CD14-positive monocyte (primary cell): ENCODE measurements around the gene DACT2. TPM values are rescaled to one million over a fixed set of nuclear protein-coding genes. Genes with fewer than 3 reads are reported as not detected.

Experiments used
- DNase-seq, 3 donors: peaks; one replicate each; pipeline ENCODE4 v3.0.0-alpha.2; 2011 to 2022
- H2AFZ ChIP-seq: 2 replicates; pipeline ENCODE4 v1.6.0; 2012; ENCODE audit warnings: mild to moderate bottlenecking, low read depth, low read length, inconsistent platforms; ENCODE audit not compliant: insufficient read depth, poor library complexity, severe bottlenecking
- H3K27ac ChIP-seq, 2 donors: 1 replicate in 1 of 2; 2 replicates in 1 of 2; pipeline ENCODE4 v1.5.1; 2012 to 2013; ENCODE audit warnings: low read length in 2 of 2, control low read depth in 1 of 2, inconsistent platforms in 1 of 2, low read depth in 1 of 2, mild to moderate bottlenecking in 1 of 2
- H3K27me3 ChIP-seq, 2 donors: one replicate each; pipeline versions ENCODE4 v1.6.0 to v1.6.1; 2011 to 2013; ENCODE audit warnings: low read length in 2 of 2; ENCODE audit not compliant: control insufficient read depth in 2 of 2, insufficient read depth in 2 of 2
- H3K36me3 ChIP-seq, 2 donors: replicated peaks in 1 of 2; 1 replicate in 1 of 2; 2 replicates in 1 of 2; pipeline versions ENCODE4 v1.5.1 to v1.6.1; 2012 to 2013; ENCODE audit warnings: low read length in 2 of 2, control low read depth in 1 of 2, inconsistent platforms in 1 of 2, mild to moderate bottlenecking in 1 of 2; ENCODE audit not compliant: insufficient read depth in 2 of 2, control insufficient read depth in 1 of 2
- H3K4me1 ChIP-seq, 2 donors: 1 replicate in 1 of 2; 2 replicates in 1 of 2; pipeline versions ENCODE4 v1.5.1 to v1.6.1; 2012 to 2013; ENCODE audit warnings: low read length in 2 of 2, control low read depth in 1 of 2, inconsistent platforms in 1 of 2, mild to moderate bottlenecking in 1 of 2, moderate library complexity in 1 of 2; ENCODE audit not compliant: insufficient read depth in 2 of 2, control insufficient read depth in 1 of 2
- H3K4me2 ChIP-seq: replicated peaks from 2 replicates; pipeline ENCODE3; 2012; ENCODE audit warnings: low read length, moderate library complexity, mild to moderate bottlenecking; ENCODE audit not compliant: poor library complexity, severe bottlenecking; ENCODE audit errors: extremely low read depth
- H3K4me3 ChIP-seq, 3 experiments: fragments of 200-600 bp in 1 of 3; sonication (generic) in 1 of 3; replicated peaks in 1 of 3; 1 replicate in 2 of 3; 2 replicates in 1 of 3; pipeline ENCODE4 v1.5.1; 2011 to 2013; ENCODE audit warnings: low read length in 3 of 3, mild to moderate bottlenecking in 3 of 3, control low read depth in 2 of 3, low read depth in 2 of 3, inconsistent platforms in 1 of 3, moderate library complexity in 1 of 3
- H3K79me2 ChIP-seq: 2 replicates; pipeline ENCODE4 v1.6.0; 2012; ENCODE audit warnings: mild to moderate bottlenecking, control low read depth, inconsistent platforms, low read length, moderate library complexity; ENCODE audit not compliant: insufficient read depth
- H3K9ac ChIP-seq: 2 replicates; pipeline ENCODE4 v1.6.0; 2017; ENCODE audit warnings: low read length, mild to moderate bottlenecking; ENCODE audit not compliant: insufficient read depth, poor library complexity, severe bottlenecking
- H3K9me3 ChIP-seq, 2 donors: replicated peaks in 1 of 2; 1 replicate in 1 of 2; 2 replicates in 1 of 2; pipeline versions ENCODE4 v1.5.1 to v1.6.1; 2012 to 2013; ENCODE audit warnings: low read length in 2 of 2, control low read depth in 1 of 2; ENCODE audit not compliant: control insufficient read depth in 1 of 2, insufficient read depth in 1 of 2
- H4K20me1 ChIP-seq: 2 replicates; pipeline ENCODE4 v1.6.0; 2012; ENCODE audit warnings: mild to moderate bottlenecking, low read length, control low read depth, moderate library complexity; ENCODE audit not compliant: insufficient read depth
- H3K27ac Mint-ChIP-seq, 7 donors: one replicate each; pipeline ENCODE4 v1.8.0; 2020; ENCODE audit warnings: mild to moderate bottlenecking in 7 of 7, mixed read lengths in 7 of 7, moderate library complexity in 6 of 7, inconsistent platforms in 2 of 7
- H3K27me3 Mint-ChIP-seq, 3 donors: one replicate each; pipeline ENCODE4 v1.8.0; 2021 to 2022; ENCODE audit warnings: low read depth in 3 of 3, mild to moderate bottlenecking in 3 of 3, mixed read lengths in 3 of 3, moderate library complexity in 3 of 3, inconsistent platforms in 1 of 3
- H3K36me3 Mint-ChIP-seq, 2 donors: one replicate each; pipeline ENCODE4 v1.8.0; 2020; ENCODE audit warnings: mixed read lengths in 2 of 2, inconsistent platforms in 1 of 2, mild to moderate bottlenecking in 1 of 2
- H3K4me1 Mint-ChIP-seq: one replicate; pipeline ENCODE4 v1.8.0; 2020; ENCODE audit warnings: mild to moderate bottlenecking, mixed read lengths
- H3K4me3 Mint-ChIP-seq, 2 donors: one replicate each; pipeline ENCODE4 v1.8.0; 2020; ENCODE audit warnings: mild to moderate bottlenecking in 2 of 2, mixed read lengths in 2 of 2, moderate library complexity in 1 of 2
- H3K9me3 Mint-ChIP-seq, 7 donors: one replicate each; pipeline ENCODE4 v1.8.0; 2020 to 2022; ENCODE audit warnings: mixed read lengths in 7 of 7, mild to moderate bottlenecking in 6 of 7, moderate library complexity in 6 of 7, inconsistent platforms in 2 of 7
- WGBS: methylation state at CpG from one replicate; pipeline ENCODE4 v1.1.5; 2013; ENCODE audit warnings: missing lambda C conversion rate; ENCODE audit not compliant: insufficient coverage; 5-methylcytosine and 5-hydroxymethylcytosine counted together
- intact Hi-C, 2 donors: fragments of 100-400 bp; cut with micrococcal nuclease; formaldehyde crosslinking; loops; one replicate each; pipeline versions ENCODE4 v1.15.0 to v1.15.1; 2023
- polyA plus RNA-seq, 3 donors: library from polyadenylated mRNA; depleted of rRNA in 1 of 3; unstranded in 2 of 3; stranded (reverse) in 1 of 3; fragments of 300-500 nt in 2 of 3; fragments of >200 nt in 1 of 3; fragmentation: Illumina TruSeq in 2 of 3; gene quantifications; 1 replicate in 2 of 3; 2 replicates in 1 of 3; pipeline ENCODE4 v1.2.3, GENCODE V29; 2012 to 2021
- TF ChIP-seq, protein P1 (sequence below): fragments of 200-600 bp; IDR thresholded peaks from one replicate; pipeline ENCODE4 v1.8.0; 2022; ENCODE audit warnings: antibody characterized with exemption, mild to moderate bottlenecking

DACT2 gene
- polyA plus RNA-seq, 3 donors, result not detected

DNA sequence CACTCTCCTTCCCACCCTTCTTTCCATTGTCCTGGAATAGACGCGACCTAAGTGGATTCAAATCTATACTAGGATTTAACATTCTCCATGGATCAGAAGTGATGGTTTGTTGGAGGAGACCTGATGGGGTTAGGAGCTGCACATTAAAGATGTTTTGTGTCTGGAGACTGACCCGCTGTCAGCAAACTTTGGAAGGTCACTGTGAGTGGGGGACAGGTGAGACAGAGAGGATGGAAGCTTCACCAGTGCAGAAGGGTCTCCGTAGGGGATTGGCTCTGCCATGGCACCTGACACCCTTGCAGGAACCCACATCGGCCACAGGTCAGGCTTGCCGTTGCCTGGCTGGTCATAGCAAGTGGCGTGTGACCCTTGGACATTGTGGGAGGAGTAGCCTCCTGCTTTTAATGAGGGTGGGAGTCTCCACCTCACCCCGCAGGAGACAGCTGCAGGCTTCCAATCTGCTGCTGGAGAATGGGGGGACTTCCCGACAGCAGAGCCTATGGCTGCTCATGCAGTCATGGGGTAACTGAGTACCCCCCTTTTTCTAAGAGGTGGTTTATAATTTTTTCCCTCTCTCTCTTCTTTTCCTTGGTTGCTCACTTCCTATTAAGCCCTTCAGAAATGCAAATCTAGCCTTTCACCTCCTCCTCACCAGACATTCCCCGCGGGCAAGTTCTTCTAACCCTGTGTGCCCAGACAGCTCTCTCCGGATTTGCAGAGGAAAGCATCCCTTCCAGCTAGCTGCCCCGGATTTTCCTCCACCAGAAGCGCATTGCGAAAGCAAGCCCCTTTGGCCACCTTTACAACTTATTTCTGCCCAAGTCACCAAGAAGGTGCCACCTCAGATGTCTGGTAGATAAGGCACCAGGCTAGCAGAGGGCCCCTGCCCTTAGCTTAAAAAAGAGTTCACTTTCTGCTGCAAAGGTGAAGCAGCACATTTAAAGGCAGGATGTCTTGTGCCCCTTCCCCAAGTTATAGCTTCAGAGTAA, 53.5 kb downstream of the DACT2 start:
- Mint-ChIP-seq H3K4me1 (no peaks in the 10 kb centered on the region), H3K9me3 (peaks cover 0 to 2% (median 0%) of the 10 kb centered on the region in 7 donors), H3K27me3 (peaks cover 0 to 1% (median 1%) of the 10 kb centered on the region in 3 donors), H3K36me3 (no peaks in the 10 kb centered on the region), H3K27ac (no peak overlapping the region), H3K4me3 (no peak overlapping the region)
- Histone ChIP-seq H3K4me1 (no peaks in the 10 kb centered on the region), H4K20me1 (no peaks in the 10 kb centered on the region), H3K4me2 (no peak overlapping the region), H2AFZ (no peak overlapping the region), H3K79me2 (no peaks in the 10 kb centered on the region), H3K9me3 (no peaks in the 10 kb centered on the region), H3K36me3 (no peaks in the 10 kb centered on the region), H3K27ac (no peak overlapping the region), H3K27me3 (no peaks in the 10 kb centered on the region), H3K9ac (no peak overlapping the region), H3K4me3 (no peak overlapping the region)
- DNase-seq, result no peak
- WGBS, result 83% methylated on average over 9 of the region's 15 CpGs
- intact Hi-C loops, result no loop called here
- TF ChIP-seq, protein P1, sequence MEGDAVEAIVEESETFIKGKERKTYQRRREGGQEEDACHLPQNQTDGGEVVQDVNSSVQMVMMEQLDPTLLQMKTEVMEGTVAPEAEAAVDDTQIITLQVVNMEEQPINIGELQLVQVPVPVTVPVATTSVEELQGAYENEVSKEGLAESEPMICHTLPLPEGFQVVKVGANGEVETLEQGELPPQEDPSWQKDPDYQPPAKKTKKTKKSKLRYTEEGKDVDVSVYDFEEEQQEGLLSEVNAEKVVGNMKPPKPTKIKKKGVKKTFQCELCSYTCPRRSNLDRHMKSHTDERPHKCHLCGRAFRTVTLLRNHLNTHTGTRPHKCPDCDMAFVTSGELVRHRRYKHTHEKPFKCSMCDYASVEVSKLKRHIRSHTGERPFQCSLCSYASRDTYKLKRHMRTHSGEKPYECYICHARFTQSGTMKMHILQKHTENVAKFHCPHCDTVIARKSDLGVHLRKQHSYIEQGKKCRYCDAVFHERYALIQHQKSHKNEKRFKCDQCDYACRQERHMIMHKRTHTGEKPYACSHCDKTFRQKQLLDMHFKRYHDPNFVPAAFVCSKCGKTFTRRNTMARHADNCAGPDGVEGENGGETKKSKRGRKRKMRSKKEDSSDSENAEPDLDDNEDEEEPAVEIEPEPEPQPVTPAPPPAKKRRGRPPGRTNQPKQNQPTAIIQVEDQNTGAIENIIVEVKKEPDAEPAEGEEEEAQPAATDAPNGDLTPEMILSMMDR, result no peak

DNA sequence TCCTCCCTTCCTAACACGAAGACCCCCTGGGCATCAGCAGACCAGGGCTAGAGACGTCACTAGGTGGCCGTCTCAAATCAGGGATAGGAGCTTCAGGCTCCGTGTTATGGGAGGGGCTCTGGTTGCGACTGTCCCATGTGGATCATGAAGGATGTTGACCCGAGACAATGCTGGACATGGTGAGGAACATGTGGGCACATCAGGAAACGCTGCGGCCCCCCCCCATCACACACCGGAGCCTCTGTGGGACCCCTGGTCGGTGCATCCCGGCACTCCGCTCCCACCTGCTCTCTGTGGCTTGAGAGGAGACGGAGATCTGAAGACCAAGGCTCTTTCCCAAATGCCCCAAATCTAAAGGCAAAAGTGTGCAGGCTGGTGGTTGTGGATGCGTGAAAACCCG, 54.2 kb downstream of the DACT2 start:
- H3K4me2 ChIP-seq, result no peak overlapping the region
- no peak overlapping the region for H2AFZ ChIP-seq
- no peak overlapping the region for H3K4me3 ChIP-seq
- no peaks in the 10 kb centered on the region for H3K4me1 ChIP-seq
- no peaks in the 10 kb centered on the region for H3K9me3 ChIP-seq
- Mint-ChIP-seq H3K27me3 (peaks cover 0 to 1% (median 1%) of the 10 kb centered on the region in 3 donors), H3K9me3 (peaks cover 0 to 2% (median 0%) of the 10 kb centered on the region in 7 donors), H3K27ac (no peak overlapping the region), H3K4me3 (no peak overlapping the region), H3K36me3 (no peaks in the 10 kb centered on the region), H3K4me1 (no peaks in the 10 kb centered on the region)
- H3K9ac ChIP-seq, result no peak overlapping the region
- WGBS, result 70% methylated on average over 3 of the region's 15 CpGs
- H3K79me2 ChIP-seq, result no peaks in the 10 kb centered on the region
- H3K36me3 ChIP-seq, result no peaks in the 10 kb centered on the region
- intact Hi-C loops, result no loop called here
- TF ChIP-seq, protein P1, result no peak
- H3K27ac ChIP-seq, result no peak overlapping the region
- no peaks in the 10 kb centered on the region for H4K20me1 ChIP-seq
- no peak for DNase-seq
- H3K27me3 ChIP-seq, result no peaks in the 10 kb centered on the region
